MG63 (cell line): Measurements from ENCODE around the gene FANCG. TPM values are rescaled to one million over a fixed set of nuclear protein-coding genes. Genes with fewer than 3 reads are reported as not detected.

Experiments
- DNase-seq: peaks from one replicate; pipeline ENCODE4 v3.0.0-alpha.2; 2020
- H3K27me3 ChIP-seq: fragments of 250-450 bp; sonication (Bioruptor Pico); 2 replicates; pipeline ENCODE4 v1.5.1; 2020; ENCODE audit warnings: mild to moderate bottlenecking, moderate library complexity
- H3K36me3 ChIP-seq: fragments of 250-450 bp; sonication (Bioruptor Pico); 2 replicates; pipeline ENCODE4 v1.5.1; 2020; ENCODE audit warnings: mild to moderate bottlenecking, moderate library complexity
- H3K4me3 ChIP-seq: fragments of 250-450 bp; sonication (Bioruptor Pico); 2 replicates; pipeline ENCODE4 v1.5.1; 2020; ENCODE audit warnings: mild to moderate bottlenecking, moderate library complexity
- H3K9me3 ChIP-seq: fragments of 250-450 bp; sonication (Bioruptor Pico); 2 replicates; pipeline ENCODE4 v1.5.1; 2020; ENCODE audit warnings: mild to moderate bottlenecking, moderate library complexity
- total RNA-seq: library from RNA; depleted of rRNA; stranded (reverse); fragments of >200 nt; shearing (Covaris generic); gene quantifications from 2 replicates; pipeline ENCODE4 v1.2.3, GENCODE V29; 2014; ENCODE audit warnings: low replicate concordance

Gene FANCG
- total RNA-seq, 1 experiment from 2014 or later, result 15.2 TPM

GRCh38 chr9:35106343-35106730 lies 26.6 kb upstream of the FANCG start:
- peaks cover 6% of the 10 kb centered on the region for H3K36me3 ChIP-seq

GRCh38 chr9:35105571-35106342 lies 26.0 kb upstream of the FANCG start:
- no peaks in the 10 kb centered on the region for H3K27me3 ChIP-seq
- no peak overlapping the region for H3K4me3 ChIP-seq
- no peaks in the 10 kb centered on the region for H3K9me3 ChIP-seq
- peaks cover 12% of the 10 kb centered on the region for H3K36me3 ChIP-seq
- no peak for DNase-seq

More at GRCh38 chr9:35106343-35106730, 26.6 kb upstream of the FANCG start:
- no peaks in the 10 kb centered on the region for H3K9me3 ChIP-seq
- no peaks in the 10 kb centered on the region for H3K27me3 ChIP-seq
- H3K4me3 ChIP-seq, result no peak overlapping the region
- no peak for DNase-seq

GRCh38 chr9:35105126-35105525 lies 25.4 kb upstream of the FANCG start:
- Histone ChIP-seq H3K4me3 (no peak overlapping the region), H3K27me3 (no peaks in the 10 kb centered on the region), H3K9me3 (no peaks in the 10 kb centered on the region), H3K36me3 (peaks cover 16% of the 10 kb centered on the region)
- DNase-seq, result no peak

- Histone ChIP-seq H3K27me3 (no peaks in the 10 kb centered on the region), H3K9me3 (no peaks in the 10 kb centered on the region), H3K36me3 (peaks cover 19% of the 10 kb centered on the region), H3K4me3 (no peak overlapping the region)
- no peak for DNase-seq
Observed at GRCh38 chr9:35104586-35104985, 24.8 kb upstream of the FANCG start.

GRCh38 chr9:35103660-35104191 lies 24.0 kb upstream of the FANCG start:
- peak overlapping the region; percentile 79 for H3K4me3 ChIP-seq
- H3K9me3 ChIP-seq, result no peaks in the 10 kb centered on the region
- no peaks in the 10 kb centered on the region for H3K27me3 ChIP-seq
- no peak for DNase-seq
- H3K36me3 ChIP-seq, result peaks cover 19% of the 10 kb centered on the region

- peak; percentile 93 for DNase-seq
- peak within 1 kb of the TSS; percentile 79 for H3K4me3 ChIP-seq
- no peaks in the 10 kb centered on the region for H3K27me3 ChIP-seq
- H3K36me3 ChIP-seq, result peaks cover 19% of the 10 kb centered on the region
- H3K9me3 ChIP-seq, result no peaks in the 10 kb centered on the region
Observed at GRCh38 chr9:35102769-35103659, 23.3 kb upstream of the FANCG start, which contains the start of gene STOML2. Gene STOML2 (minus strand): TSS chr9:35103131. CDS start chr9:35103094, 37 bp downstream.

GRCh38 chr9:35102465-35102768 lies 22.7 kb upstream of the FANCG start:
- Histone ChIP-seq H3K27me3 (no peaks in the 10 kb centered on the region), H3K4me3 (peak overlapping the region; percentile 79), H3K36me3 (peaks cover 19% of the 10 kb centered on the region), H3K9me3 (no peaks in the 10 kb centered on the region)
- DNase-seq, result no peak

- H3K27me3 ChIP-seq, result no peaks in the 10 kb centered on the region
- DNase-seq, result no peak
- H3K36me3 ChIP-seq, result peaks cover 19% of the 10 kb centered on the region
- no peak overlapping the region for H3K4me3 ChIP-seq
- no peaks in the 10 kb centered on the region for H3K9me3 ChIP-seq
Observed at GRCh38 chr9:35097573-35097972, 17.8 kb upstream of the FANCG start.

- Histone ChIP-seq H3K27me3 (no peaks in the 10 kb centered on the region), H3K9me3 (no peaks in the 10 kb centered on the region), H3K4me3 (peak within 1 kb of the TSS; percentile 83), H3K36me3 (peaks cover 12% of the 10 kb centered on the region)
- DNase-seq, result peak; percentile 77
Observed at GRCh38 chr9:35096035-35096849, 16.5 kb upstream of the FANCG start, which contains the start of gene PIGO. Gene PIGO (minus strand): TSS chr9:35096591. CDS start chr9:35095565, 1,026 bp downstream.

- H3K27me3 ChIP-seq, result no peaks in the 10 kb centered on the region
- no peak overlapping the region for H3K4me3 ChIP-seq
- no peak for DNase-seq
- H3K9me3 ChIP-seq, result no peaks in the 10 kb centered on the region
- no peaks in the 10 kb centered on the region; the same call in 1 of the 2 replicates for H3K36me3 ChIP-seq
Observed at GRCh38 chr9:35091536-35091935, 11.8 kb upstream of the FANCG start.

- no peaks in the 10 kb centered on the region for H3K27me3 ChIP-seq
- no peaks in the 10 kb centered on the region; the same call in 1 of the 2 replicates for H3K36me3 ChIP-seq
Observed at GRCh38 chr9:35089434-35089833, 9.7 kb upstream of the FANCG start.

GRCh38 chr9:35085078-35085477 lies 5.3 kb upstream of the FANCG start:
- no peak for DNase-seq

More at GRCh38 chr9:35089434-35089833, 9.7 kb upstream of the FANCG start:
- no peaks in the 10 kb centered on the region for H3K9me3 ChIP-seq
- DNase-seq, result no peak
- no peak overlapping the region for H3K4me3 ChIP-seq

GRCh38 chr9:35079041-35079425 lies 709 bp downstream of the FANCG start:
- no peak for DNase-seq
- H3K27me3 ChIP-seq, result no peaks in the 10 kb centered on the region
- peaks cover 3% of the 10 kb centered on the region for H3K36me3 ChIP-seq
- H3K9me3 ChIP-seq, result no peaks in the 10 kb centered on the region
- H3K4me3 ChIP-seq, result peak overlapping the region; percentile 71

More at GRCh38 chr9:35085078-35085477, 5.3 kb upstream of the FANCG start:
- no peaks in the 10 kb centered on the region for H3K27me3 ChIP-seq
- no peak overlapping the region for H3K4me3 ChIP-seq
- no peaks in the 10 kb centered on the region for H3K9me3 ChIP-seq
- no peaks in the 10 kb centered on the region for H3K36me3 ChIP-seq

- H3K36me3 ChIP-seq, result peaks cover 3% of the 10 kb centered on the region
- DNase-seq, result no peak
- H3K4me3 ChIP-seq, result no peak overlapping the region
Observed at GRCh38 chr9:35078066-35078465, 1.7 kb downstream of the FANCG start.

GRCh38 chr9:35076848-35077247 lies 2.9 kb downstream of the FANCG start:
- DNase-seq, result no peak
- no peak overlapping the region for H3K4me3 ChIP-seq
- no peaks in the 10 kb centered on the region for H3K27me3 ChIP-seq
- H3K9me3 ChIP-seq, result no peaks in the 10 kb centered on the region
- peaks cover 3% of the 10 kb centered on the region for H3K36me3 ChIP-seq

More at GRCh38 chr9:35078066-35078465, 1.7 kb downstream of the FANCG start:
- Histone ChIP-seq H3K27me3 (no peaks in the 10 kb centered on the region), H3K9me3 (no peaks in the 10 kb centered on the region)

GRCh38 chr9:35075358-35075757 lies 4.4 kb downstream of the FANCG start:
- Histone ChIP-seq H3K36me3 (peaks cover 14% of the 10 kb centered on the region), H3K4me3 (no peak overlapping the region), H3K27me3 (no peaks in the 10 kb centered on the region), H3K9me3 (no peaks in the 10 kb centered on the region)
- no peak for DNase-seq
